Cerebellar nuclear complex (tissue), 1 donor: ENCODE results near the gene NKAIN2.

Source experiments
- DNase-seq, 2 experiments: peaks; one replicate each; lab custom pipeline; 2025; lab: John Stamatoyannopoulos, UW

The NKAIN2 gene

DNA sequence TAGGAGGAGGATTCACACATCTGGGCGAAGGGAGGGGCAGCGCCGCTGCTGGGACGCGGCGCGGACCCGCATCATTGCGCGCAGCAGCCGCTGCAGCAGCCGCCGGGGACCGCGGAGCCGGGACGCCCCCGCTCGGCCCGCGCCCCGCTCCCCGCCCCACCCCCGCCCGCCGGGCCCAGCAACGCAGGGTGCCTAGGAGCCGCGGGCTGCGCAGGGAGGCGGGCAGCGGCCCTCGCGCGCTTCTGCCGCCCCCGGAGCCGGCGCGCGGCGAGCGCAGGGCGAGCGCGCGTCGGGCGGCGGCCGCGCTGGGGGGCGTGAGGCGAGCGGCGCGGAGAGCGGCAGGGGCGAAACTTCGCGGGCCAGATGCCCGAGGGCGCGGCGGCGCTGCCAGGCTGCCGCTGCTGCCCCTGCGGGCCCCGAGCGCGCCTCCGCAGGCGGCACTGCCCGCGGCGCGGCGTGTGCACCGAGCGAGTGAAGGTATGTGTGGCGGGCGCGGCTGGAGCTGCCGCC lies at the start of gene NKAIN2:
Gene NKAIN2, plus strand, starts transcription at position 362 of the 510 bp plus-strand sequence.
- no peak for DNase-seq

DNA sequence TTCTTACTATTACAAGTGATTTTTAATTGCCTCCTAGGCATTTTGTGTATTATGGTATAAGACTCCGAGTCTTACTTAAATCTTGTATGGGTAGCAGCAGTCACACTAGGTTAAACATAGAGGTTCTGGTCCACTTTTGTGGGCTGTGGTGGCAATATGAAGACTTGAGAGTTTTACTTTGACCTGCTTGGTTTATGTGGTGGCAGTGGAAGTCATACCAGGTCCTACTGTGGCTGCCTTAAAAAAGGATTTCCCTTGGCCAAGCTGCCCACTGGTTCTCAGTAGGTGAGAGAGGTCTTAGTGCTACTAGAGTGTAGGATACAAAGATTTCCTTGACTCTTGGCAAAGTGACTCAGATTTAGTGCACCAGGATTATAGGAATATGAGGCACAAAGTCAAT lies 44.2 kb upstream of the NKAIN2 start:
- no peak for DNase-seq

DNA sequence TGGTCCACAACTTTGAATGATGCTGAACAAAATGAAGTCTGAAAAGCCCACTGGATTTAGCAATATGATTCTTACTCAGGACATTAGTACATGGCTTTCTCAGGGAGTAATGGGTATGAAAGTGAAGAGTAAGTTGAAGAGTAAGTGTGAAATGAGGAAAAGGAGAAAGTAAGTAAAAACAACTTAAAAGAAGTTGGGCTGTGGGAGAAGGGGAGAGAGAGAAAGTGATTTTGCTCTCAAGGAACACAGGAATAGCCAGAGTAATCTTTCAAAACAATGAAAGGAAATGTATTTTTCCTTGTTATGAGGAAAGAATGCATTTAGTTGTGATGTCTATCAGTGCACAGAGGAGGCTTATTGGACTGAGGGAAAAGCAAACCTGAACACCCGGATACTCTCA lies 39.8 kb upstream of the NKAIN2 start:
- DNase-seq = no peak

DNA sequence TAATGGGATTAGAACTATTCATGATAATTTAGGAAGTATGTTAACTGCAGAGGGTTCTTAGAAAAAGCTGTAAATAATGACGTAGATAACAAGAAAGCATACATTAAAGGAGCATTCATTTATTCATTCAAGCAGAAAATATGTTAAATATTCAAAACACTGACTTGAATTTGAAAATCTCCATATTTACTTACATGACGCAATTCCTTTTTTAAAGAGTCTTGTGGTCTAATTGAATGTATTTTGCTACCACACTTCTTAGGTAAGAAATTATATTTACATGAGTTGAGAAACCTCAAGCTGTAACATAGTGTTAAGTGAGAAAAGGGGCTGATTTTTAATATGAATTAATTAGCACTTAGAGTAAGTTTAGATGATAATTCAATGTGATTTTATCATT lies 38.9 kb upstream of the NKAIN2 start:
- DNase-seq = no peak

DNA sequence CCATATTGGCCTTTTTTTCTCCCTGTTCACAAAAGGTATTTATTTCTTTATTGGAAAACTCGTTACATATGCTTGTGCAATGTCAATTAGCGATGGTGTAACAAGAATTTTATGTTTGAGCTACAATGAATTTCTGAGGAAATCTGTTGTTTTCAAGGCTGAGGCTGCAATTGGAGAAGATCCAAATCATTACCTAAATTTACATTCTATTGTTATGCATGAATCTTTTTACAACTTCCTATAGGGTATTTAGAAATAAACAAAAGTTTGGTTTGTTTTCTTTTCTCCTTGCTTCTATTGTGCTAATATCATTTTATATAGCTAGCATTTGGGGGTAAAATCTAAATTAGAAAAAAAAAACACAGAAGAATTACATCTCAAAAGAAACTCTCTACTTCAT lies 34.7 kb upstream of the NKAIN2 start:
- DNase-seq = no peak

DNA sequence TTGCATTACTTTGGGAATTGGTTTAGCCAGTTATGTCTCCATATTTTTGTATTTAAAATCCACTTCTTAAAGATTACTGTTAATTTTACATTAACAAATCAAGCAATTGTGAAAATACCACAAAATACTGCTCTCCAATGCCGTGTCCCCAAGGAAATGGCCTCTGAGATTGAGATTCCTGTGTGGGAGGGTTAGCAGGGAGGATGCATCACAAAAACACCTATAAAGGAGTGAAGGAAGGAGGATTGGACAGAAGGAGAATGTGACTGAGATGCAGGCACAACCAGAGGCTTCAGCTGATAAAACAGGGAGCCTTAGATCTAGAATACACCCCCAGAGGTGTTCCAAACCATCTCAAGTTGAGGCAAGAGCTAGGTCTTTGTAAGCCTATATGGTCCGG lies 34.2 kb upstream of the NKAIN2 start:
- DNase-seq = no peak

DNA sequence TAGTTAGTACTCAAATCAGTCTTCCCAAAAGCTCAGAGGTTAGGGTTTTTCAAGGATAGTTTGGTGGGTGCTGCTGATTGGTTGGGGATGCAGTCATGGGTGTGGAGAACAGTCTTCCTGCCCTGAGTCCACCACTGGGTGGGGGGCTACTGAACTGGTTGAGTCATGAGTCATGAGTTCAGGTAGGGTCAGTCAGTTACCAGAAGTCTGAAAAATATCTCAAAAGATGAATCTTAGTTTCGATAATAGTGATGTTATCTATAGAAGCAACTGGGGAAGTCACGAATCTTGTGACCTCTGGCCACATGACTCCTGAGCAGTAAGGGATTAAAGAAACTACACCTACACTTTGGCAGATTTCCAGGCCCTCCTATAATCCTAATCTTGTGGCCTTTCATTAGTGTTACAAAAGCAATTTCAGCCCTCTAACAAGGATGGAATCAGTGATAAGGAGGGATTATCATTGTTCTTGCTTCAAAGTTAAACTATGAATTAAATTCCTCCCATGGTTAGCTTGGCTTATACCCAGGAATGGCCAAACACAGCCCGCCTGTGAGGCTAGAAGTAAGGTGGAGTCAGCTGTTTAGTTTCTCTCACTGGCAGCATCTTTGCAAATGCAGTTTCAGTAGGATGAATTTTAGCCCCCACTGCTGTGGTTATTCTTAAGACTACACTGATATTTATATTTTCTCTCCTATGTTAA lies 33.3 kb upstream of the NKAIN2 start:
- DNase-seq = no peak

DNA sequence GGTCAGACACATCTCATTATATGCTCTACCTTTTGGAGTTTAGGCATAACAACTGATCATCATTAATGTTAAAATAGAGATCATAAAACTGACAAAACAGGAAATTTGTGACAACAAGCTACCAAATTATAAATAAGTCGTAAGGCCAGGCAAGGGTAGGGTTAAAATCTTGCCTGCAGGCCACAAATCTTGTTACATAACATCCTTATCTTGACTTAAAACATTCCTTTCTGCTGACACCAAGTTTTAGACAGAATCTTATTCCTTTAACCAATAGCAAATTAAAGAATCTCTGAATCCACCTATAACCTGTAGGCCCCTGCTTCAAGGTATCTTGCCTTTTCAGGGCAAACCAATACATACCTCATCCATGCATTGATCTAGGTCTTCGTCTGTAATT lies 32.5 kb upstream of the NKAIN2 start:
- DNase-seq = no peak

DNA sequence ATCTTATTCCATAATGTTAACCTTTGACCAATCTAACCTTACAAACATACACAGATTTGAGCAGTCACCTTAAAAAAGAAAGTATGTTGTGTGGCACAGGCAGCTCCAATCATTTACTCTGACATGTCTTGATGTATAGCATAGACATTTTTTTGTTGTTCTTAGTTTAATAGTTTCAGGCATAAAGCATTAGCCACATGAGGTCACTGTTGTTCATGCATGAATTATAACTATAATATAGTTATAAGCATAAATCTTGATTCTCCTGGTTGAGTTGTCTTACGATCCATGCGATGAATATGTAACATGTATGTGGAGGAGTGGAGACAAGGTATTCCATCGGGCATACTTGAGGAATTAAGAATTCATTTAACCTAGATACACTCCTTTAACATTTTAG lies 26.1 kb upstream of the NKAIN2 start:
- DNase-seq = no peak

DNA sequence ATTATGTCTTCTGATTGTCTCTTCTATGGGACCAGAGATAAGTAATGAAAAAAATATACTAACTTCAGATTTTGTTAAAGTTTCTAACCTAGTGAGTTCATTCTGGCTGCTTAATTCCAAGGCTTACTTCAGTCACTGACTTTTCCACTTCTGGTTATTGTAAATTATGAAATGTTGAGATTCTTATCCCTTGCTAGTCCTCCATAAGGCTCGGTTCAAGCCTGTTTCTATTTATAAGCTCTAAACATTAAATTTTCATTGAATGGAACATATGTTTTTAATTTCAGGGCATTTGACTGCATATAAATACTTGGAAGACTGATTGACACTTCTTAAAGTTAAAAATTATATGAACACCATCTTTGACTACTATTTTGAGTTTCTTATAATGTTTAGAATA lies 23.6 kb upstream of the NKAIN2 start:
- no peak for DNase-seq

DNA sequence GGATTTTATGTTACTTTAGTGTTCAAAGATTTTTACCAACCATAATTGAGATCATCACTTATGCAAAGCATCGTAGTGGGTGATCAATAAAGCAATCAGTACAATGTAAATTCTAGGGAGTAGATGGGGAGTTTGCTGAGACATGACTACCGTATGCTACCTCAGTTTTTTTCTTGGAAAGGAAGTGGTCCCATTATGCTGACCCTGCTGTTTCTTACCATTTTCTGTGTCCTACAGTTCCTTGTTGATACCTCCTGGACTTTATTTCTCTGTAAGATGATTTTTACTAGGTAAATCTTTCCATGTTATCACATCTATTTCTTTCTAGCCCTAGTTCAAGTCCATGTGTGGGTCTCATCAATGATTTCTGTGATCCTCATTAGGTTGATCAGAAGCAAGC lies 19.3 kb upstream of the NKAIN2 start:
- DNase-seq = no peak

DNA sequence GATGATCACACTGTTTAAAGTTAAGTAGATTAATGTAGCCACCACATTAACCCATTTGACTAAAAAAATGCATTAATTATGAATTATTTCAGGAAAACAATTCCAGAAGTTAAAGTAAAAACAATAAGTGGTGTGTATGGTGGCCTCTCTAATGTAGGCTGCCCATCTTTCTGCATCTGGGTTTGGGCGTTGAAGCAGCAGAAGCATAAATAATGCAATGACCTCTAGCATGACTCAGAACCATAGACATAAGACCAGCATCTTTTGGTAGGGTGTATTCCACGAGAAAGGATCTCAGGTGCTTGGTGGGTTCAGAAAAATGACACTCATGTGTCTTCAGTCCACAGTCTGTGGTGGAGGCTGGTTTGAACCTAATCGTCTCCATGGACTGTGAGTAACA lies 18.6 kb upstream of the NKAIN2 start:
- DNase-seq = no peak

DNA sequence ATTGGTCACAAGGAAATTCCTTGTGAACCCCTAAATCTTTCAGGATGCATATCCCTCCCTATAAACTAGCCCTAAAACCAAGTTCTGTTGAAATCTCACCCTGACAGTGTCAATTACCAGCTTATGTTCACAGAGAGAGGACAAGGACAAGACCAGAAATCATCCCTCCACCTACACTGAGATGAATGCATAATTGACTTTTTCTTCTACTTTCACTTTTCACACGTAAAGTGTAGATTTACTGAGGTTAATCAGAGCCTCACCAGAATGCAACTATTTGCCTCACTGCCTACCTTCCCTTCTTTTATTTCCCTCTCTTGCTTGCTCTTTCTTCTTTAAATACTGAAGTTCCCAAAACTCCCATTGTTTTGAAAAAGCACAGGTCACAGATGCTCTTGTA lies 15.3 kb upstream of the NKAIN2 start:
- DNase-seq = no peak

DNA sequence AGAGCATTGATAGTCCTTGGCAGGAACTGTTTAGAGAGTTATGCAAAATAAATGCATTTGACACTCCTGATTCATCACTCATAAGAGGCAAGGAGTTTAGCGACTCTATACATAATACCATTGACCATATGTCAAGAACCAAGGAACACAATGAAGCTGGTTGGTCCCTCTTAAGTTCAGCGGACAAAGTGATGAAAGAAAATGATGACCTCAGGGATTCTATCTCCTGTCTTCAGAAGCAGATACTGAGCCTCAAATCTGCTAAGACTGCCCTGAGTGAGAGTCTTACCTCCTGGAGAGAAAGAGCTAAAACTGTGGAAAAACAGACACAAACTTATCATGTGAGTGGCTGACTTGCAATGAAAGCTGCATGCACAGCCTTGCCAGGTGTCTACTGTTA lies 9.5 kb upstream of the NKAIN2 start:
- no peak for DNase-seq

DNA sequence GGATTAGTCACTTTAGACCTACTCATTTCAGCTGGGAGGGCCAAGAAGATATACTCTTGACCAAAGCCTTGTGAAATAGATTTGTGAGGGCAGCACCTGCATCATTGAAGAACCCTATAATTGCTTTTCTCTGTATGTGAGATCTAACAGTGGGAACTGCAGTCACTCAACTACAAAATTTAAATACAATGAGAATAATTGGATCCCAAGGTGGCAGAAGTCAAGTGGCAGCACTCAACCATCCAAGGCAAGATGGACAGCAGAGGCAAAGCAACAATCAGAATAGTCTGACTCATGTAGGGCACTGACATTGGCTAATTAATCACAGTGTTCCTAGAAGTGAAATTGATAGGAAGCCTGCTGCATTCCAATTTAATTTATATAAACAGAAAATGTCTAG lies 8.9 kb upstream of the NKAIN2 start:
- DNase-seq = no peak

DNA sequence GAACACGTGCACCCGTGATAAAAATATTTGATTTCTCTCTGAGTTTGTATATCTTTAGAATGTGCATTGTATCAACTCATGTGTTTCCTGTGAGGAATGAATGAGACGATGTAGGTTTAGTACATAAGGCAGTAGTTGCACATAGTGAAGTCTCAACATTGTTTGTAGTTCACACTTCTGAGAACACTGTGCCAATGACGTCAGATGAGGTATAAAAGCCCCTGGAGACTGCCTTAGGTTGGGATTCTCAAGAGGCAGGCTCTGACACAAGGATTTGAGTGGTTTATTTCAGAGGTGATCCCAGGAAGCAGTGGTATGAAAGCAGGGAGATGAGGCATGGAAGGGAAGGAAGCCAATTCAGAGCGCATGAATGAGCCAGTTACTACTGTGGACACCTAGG lies 2.6 kb upstream of the NKAIN2 start:
- DNase-seq = no peak

DNA sequence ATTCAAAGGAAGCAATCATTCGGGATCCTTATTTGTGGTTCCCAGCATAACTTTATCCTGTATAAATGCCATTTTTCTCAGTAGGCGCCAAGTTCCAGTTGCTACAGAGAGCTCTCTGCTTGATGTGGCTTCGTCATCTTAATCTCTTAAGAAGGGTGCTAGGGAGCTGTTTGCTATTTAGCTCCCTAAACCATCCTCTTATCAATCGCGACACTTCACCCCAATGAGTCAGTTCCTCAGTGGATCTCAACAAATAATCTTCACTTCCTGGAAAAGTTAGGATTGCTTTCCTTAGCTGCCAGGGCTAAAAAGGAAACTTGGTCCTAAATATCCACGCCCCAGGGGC lies 1.3 kb upstream of the NKAIN2 start:
- no peak for DNase-seq

DNA sequence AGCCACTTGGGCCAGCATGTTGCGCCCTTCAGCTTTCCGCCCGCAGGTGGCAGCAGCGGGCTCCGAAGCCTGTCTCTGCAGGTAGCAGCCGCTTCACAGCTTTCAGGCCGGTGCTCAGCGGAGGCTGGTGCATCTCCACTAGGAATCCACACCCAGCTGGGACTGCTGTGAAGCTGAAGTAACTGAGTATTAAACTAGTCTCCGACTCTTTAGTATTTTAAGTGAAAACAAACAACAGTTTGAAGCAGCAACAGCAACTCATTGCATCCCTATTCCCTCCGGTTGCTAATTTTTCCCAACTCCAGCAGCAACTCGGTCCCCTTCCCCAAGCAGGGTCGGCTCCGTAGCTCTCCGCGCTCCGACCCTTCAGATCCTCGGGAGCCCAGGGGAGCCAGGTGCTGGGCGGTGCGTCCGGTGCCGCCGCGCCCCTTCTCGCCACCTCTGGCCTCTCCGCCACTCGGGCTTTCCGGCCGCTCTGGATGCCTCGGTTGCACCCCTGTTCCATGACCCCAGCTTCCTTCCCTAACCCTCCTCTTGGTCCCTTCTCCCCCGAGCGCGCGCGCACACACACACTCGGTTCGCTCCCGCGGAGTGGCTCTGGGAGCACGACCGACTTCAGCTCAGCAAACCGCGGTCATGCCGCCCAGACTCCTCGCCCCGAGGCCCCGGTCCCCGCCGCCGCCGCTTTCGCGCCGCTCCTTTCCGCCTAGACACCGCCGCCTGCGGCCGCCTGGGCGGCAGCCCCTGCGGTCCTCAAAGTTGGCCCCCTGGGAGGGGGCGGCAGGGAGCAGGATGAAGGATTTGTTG lies 765 bp upstream of the NKAIN2 start:
- DNase-seq = peak; percentile 30 to 78

DNA sequence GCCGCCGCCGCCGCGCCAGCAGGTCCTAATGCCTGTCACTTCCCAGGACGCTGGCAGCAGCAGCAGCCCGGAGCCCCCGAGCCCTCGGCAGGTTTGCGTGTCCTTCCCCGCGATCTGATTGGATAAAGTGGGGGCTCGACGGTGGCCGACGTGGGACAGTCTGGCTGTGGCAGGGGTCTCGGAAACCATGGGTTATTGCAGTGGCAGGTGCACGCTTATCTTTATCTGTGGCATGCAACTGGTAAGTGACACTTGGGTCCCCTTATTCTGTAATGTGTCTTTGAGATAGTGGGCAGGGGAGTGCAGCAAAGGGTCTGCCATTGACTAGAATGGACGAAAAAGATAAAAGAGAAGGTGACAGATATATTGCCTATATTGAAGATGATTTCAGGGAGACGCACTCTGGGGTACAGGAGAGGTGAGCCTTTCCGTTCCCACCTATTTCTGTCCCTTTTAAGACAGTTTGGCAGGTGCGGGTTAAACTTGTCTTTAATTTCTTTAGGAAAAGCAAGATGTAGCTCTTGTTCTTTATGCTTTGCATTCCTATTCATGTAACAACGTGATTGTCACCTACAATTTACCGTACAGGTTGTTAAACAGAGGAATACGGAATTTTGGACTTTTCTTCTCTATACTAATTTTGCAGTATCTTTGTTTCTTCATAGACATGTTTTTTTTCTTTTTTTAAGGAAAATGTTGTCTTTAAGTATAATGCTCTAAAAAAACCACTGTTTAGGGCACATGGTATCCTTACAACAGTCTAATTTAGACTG lies 535 bp downstream of the NKAIN2 start:
- peak in 1 of 2 experiments; percentile 29 for DNase-seq

DNA sequence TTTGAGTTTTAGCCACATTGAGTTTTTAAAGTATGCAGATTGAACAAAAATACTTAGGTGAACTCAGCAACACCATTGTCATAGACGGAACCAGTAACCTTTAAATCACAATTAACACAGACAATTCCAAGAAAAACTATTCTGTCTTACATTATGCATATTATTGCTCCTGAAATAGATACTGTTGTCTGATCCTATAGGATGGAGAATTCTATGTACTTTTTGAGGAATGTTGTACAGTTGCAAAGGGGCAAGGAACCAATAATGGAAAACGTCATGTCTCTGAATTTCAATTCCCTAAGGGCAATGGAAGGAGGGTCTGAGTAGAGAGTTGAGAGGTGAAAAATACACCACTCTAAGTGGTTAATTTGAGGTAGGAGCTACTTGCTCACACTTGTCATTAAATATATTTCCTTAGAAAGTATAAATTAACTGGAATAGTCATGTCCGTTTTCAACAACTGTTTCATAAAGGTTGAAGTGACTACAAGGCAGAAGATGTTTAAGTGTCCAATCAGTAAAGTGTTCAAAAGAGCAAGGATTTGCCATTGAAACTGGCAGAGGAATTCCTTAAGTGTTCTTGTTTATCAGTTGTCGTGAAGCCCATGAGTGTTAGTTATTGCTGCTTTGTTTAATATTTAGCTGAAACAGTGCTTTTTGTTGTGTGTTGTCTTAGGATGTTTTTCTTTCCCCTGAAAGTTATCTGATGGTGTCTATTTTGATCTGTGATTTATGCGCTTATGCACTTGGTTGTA lies 1.3 kb downstream of the NKAIN2 start:
- DNase-seq = peak in 1 of 2 experiments; percentile 62

DNA sequence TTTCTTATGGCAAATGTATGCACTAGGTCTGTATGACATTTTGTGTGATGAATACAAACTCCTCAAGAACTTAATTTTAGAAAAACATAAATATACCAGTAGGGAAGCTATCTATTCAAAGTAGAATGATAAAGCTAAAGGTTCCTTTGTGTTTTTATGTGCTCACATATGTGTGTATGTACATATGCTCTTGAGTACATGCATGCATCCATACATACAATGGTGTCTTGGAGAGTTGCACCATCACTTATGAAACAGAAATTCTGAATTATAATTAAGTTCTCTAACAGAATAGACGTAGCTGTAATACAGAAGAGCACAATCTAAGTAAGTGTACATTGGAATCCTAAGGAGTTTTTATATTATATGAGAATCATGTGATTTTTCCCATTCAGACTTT lies 2.3 kb downstream of the NKAIN2 start:
- DNase-seq = no peak

DNA sequence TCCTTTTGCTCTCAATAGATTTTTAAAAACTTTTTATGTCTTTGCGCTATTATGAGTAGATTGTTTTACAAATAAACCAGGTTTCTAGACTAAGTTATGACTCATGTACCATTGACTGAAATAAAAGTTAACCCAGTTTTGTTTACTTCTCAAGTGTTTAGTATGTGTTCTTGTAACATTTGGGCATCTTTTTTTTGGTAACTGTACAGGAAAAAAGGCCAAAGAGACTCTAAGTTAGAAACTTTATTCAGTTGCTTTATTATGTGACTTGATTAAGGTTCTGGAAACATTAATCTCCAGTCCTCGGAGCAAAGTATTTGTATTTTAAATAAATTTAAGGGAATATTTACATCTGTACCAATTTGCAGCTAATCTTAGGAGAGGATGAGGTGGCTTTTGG lies 2.9 kb downstream of the NKAIN2 start:
- DNase-seq = no peak
